GM18498 (cell line): ENCODE measurements around the gene DMD.
"Not testable (repeated sequence)": the region's sequence is repeated elsewhere in the genome, so short reads cannot be mapped to it uniquely, and the experiment has no call there.

Experiments used
- ATAC-seq: cut with Tn5 transposase; IDR thresholded peaks from one replicate; pipeline ENCODE4 v1.9.1; 2021; ENCODE audit warnings: mild to moderate bottlenecking, moderate library complexity; ENCODE audit not compliant: unreplicated experiment

The DMD gene

GRCh38 chrX:31470753-31471152 lies 1740.6 kb downstream of the DMD start:
- not testable (repeated sequence) for ATAC-seq

GRCh38 chrX:31464306-31464915 lies 1746.9 kb downstream of the DMD start:
- no peak for ATAC-seq

GRCh38 chrX:31461266-31461665 lies 1750.1 kb downstream of the DMD start:
- ATAC-seq = no peak

GRCh38 chrX:31459361-31459760 lies 1752.0 kb downstream of the DMD start:
- no peak for ATAC-seq

GRCh38 chrX:31449965-31450364 lies 1761.4 kb downstream of the DMD start:
- no peak for ATAC-seq

GRCh38 chrX:31449081-31449480 lies 1762.3 kb downstream of the DMD start:
- no peak for ATAC-seq

GRCh38 chrX:31445542-31445941 lies 1765.8 kb downstream of the DMD start:
- ATAC-seq = no peak

- no peak for ATAC-seq
Observed at GRCh38 chrX:31443654-31444053, 1767.7 kb downstream of the DMD start.

- ATAC-seq = no peak
Observed at GRCh38 chrX:31440546-31440945, 1770.8 kb downstream of the DMD start.

GRCh38 chrX:31436424-31436823 lies 1774.9 kb downstream of the DMD start:
- no peak for ATAC-seq

- no peak for ATAC-seq
Observed at GRCh38 chrX:31435592-31435991, 1775.8 kb downstream of the DMD start.

GRCh38 chrX:31433856-31434255 lies 1777.5 kb downstream of the DMD start:
- ATAC-seq = no peak

GRCh38 chrX:31429915-31430314 lies 1781.4 kb downstream of the DMD start:
- no peak for ATAC-seq

GRCh38 chrX:31423609-31424189 lies 1787.7 kb downstream of the DMD start:
- ATAC-seq = no peak

GRCh38 chrX:31421441-31421840 lies 1789.9 kb downstream of the DMD start:
- ATAC-seq = no peak

GRCh38 chrX:31420711-31421151 lies 1790.6 kb downstream of the DMD start:
- ATAC-seq = no peak

GRCh38 chrX:31420302-31420701 lies 1791.0 kb downstream of the DMD start:
- no peak for ATAC-seq

- no peak for ATAC-seq
Observed at GRCh38 chrX:31397119-31397518, 1814.2 kb downstream of the DMD start.

GRCh38 chrX:31392513-31392912 lies 1818.8 kb downstream of the DMD start:
- no peak for ATAC-seq

GRCh38 chrX:31388946-31389345 lies 1822.4 kb downstream of the DMD start:
- no peak for ATAC-seq

GRCh38 chrX:31384471-31384870 lies 1826.9 kb downstream of the DMD start:
- ATAC-seq = no peak

- no peak for ATAC-seq
Observed at GRCh38 chrX:31383991-31384390, 1827.4 kb downstream of the DMD start.

- not testable (repeated sequence) for ATAC-seq
Observed at GRCh38 chrX:31378973-31379372, 1832.4 kb downstream of the DMD start.
